ENCODE results near the gene UNKL.

GRCh38 chr16:1401758-1402154, 12.7 kb downstream of the UNKL start:
- TF ChIP-seq CTCF (IDR thresholded peaks at IDR 0.05; ENCODE audit: low read length) (no peak), EZH2 (IDR thresholded peaks at IDR 0.05; ENCODE audit: borderline replicate concordance, low read length) (no peak)

All from OCI-LY1 (cell line).